NCI-H2171 treated with DMSO at 0.1 percent for 48 hours (cell line): ENCODE measurements around the gene TNPO1.
"Not testable (repeated sequence)": the region's sequence is repeated elsewhere in the genome, so short reads cannot be mapped to it uniquely, and the experiment has no call there.

Source experiments
- DNase-seq: peaks from one replicate; lab custom pipeline; 2025; lab: John Stamatoyannopoulos, UW

TNPO1 gene

GRCh38 chr5:72934953-72935725, 118.7 kb downstream of the TNPO1 start:
- DNase-seq, result not testable (repeated sequence)

GRCh38 chr5:72936893-72937292, 120.4 kb downstream of the TNPO1 start:
- no peak for DNase-seq

- DNase-seq, result no peak
Measured at GRCh38 chr5:72937517-72938061, 121.1 kb downstream of the TNPO1 start.

- no peak for DNase-seq
Measured at GRCh38 chr5:72938206-72938605, 121.7 kb downstream of the TNPO1 start.

- no peak for DNase-seq
Measured at GRCh38 chr5:72940082-72940481, 123.6 kb downstream of the TNPO1 start.

GRCh38 chr5:72943307-72943706, 126.8 kb downstream of the TNPO1 start:
- no peak for DNase-seq

- no peak for DNase-seq
Measured at GRCh38 chr5:72947498-72947897, 131.0 kb downstream of the TNPO1 start.

GRCh38 chr5:72949481-72949880, 133.0 kb downstream of the TNPO1 start:
- DNase-seq, result no peak

- DNase-seq, result no peak
Measured at GRCh38 chr5:72951671-72952468, 135.4 kb downstream of the TNPO1 start.

- no peak for DNase-seq
Measured at GRCh38 chr5:72954389-72954788, 137.9 kb downstream of the TNPO1 start.

GRCh38 chr5:72955143-72955767, 138.8 kb downstream of the TNPO1 start:
- DNase-seq, result no peak

GRCh38 chr5:72955768-72956323, 139.4 kb downstream of the TNPO1 start, which contains the start of gene FCHO2:
Gene FCHO2, plus strand, starts transcription at chr5:72956041. Its CDS starts 56 bp downstream, at chr5:72956097.
- DNase-seq, result peak; percentile 86

GRCh38 chr5:72956324-72957140, 140.1 kb downstream of the TNPO1 start:
- peak; percentile 56 for DNase-seq

- DNase-seq, result no peak
Measured at GRCh38 chr5:72957337-72957736, 140.9 kb downstream of the TNPO1 start.

GRCh38 chr5:72959257-72959656, 142.8 kb downstream of the TNPO1 start:
- no peak for DNase-seq
